ENCODE measurements around the gene LONP2. TPM values are rescaled to one million over a fixed set of nuclear protein-coding genes. Genes with fewer than 3 reads are reported as not detected.

The LONP2 gene
- total RNA-seq, 1 donor from 2014 or later: 67.8 TPM

DNA sequence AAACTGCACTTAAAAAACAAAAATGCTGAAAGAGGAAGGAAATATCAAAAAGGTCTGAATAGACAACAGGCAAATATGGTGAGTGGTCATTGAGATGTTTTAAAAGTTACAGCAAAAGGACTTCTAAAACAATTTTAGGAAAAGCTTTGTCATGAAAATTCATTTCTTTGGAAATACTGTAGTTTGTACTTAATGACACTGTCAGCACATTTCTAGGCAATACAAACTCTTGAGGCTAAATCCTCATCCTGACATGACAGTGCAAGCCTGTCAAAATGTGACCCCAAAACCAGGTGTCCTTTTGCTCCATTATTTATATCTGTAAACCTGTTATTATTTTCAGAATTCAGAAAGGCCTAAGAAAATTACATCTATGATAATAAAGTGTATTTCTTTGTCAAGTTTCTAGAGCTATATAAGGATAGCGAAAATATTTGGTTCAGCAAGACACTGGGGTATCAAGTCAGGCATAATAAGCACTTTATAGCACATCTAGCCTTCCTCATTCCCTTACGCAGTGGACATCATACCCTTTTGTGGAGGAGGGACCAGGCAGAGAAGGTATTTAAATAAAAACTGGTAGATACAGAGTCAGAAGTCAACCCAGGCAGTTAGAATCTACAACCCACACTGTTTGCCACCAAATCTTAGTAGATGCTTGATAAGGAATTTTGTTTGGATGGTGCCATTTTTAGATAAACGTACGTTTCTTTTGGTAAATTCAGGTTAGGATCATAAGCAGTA lies 112.7 kb downstream of the LONP2 start:
- Histone ChIP-seq H3K4me3 (no peak overlapping the region), H3K9me3 (replicated peaks) (no peaks in the 10 kb centered on the region), H3K4me1 (peaks cover 26% of the 10 kb centered on the region), H3K27me3 (ENCODE audit: low read depth) (no peaks in the 10 kb centered on the region), H3K27ac (replicated peaks) (no peak overlapping the region), H3K36me3 (peaks cover 14% of the 10 kb centered on the region)
- no peak for DNase-seq
- TF ChIP-seq, protein P1, sequence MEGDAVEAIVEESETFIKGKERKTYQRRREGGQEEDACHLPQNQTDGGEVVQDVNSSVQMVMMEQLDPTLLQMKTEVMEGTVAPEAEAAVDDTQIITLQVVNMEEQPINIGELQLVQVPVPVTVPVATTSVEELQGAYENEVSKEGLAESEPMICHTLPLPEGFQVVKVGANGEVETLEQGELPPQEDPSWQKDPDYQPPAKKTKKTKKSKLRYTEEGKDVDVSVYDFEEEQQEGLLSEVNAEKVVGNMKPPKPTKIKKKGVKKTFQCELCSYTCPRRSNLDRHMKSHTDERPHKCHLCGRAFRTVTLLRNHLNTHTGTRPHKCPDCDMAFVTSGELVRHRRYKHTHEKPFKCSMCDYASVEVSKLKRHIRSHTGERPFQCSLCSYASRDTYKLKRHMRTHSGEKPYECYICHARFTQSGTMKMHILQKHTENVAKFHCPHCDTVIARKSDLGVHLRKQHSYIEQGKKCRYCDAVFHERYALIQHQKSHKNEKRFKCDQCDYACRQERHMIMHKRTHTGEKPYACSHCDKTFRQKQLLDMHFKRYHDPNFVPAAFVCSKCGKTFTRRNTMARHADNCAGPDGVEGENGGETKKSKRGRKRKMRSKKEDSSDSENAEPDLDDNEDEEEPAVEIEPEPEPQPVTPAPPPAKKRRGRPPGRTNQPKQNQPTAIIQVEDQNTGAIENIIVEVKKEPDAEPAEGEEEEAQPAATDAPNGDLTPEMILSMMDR (IDR thresholded peaks at IDR 0.05; ENCODE audit: borderline replicate concordance): no peak
- intact Hi-C loops (cut with micrococcal nuclease): loop anchor here (10.0 kb wide), 2 partner anchors 198 to 268 kb away; no protein-coding TSS in a partner anchor

DNA sequence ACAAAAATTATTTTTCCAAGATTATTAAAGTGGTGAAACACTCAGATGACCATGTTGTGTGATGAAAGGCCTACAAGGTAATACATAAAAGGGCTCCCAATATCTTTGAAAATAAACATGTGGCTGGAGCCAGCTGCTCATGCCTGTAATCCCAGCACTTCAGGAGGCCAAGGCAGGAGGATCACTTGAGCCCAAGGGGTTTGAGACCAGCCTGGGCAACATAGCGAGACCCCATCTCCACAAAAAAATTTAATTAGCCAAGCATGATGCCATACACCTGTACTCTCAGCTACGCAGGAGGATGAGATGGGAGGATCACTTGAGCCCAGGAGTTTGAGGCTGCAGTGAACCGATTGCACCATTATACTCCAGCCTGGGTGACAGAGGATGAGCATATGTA lies 114.3 kb downstream of the LONP2 start:
- TF ChIP-seq, protein P1 (IDR thresholded peaks at IDR 0.05; ENCODE audit: borderline replicate concordance): no peak
- intact Hi-C loops (cut with micrococcal nuclease): loop anchor here (10.0 kb wide), 2 partner anchors 196 to 266 kb away; no protein-coding TSS in a partner anchor

GRCh38 chr16:48359983-48360382 lies 115.9 kb downstream of the LONP2 start:
- TF ChIP-seq, protein P1 (IDR thresholded peaks at IDR 0.05; ENCODE audit: borderline replicate concordance): no peak
- Histone ChIP-seq H3K27me3 (ENCODE audit: low read depth) (no peaks in the 10 kb centered on the region), H3K9me3 (replicated peaks) (no peaks in the 10 kb centered on the region), H3K27ac (replicated peaks) (no peak overlapping the region), H3K36me3 (peaks cover 10% of the 10 kb centered on the region), H3K4me3 (no peak overlapping the region), H3K4me1 (peaks cover 50% of the 10 kb centered on the region)
- intact Hi-C loops (cut with micrococcal nuclease): loop anchor here (10.0 kb wide), 2 partner anchors 195 to 265 kb away; no protein-coding TSS in a partner anchor
- no peak for DNase-seq

More for the DNA sequence above, 114.3 kb downstream of the LONP2 start:
- H3K27ac ChIP-seq (replicated peaks): no peak overlapping the region
- H3K4me1 ChIP-seq: peaks cover 39% of the 10 kb centered on the region
- no peak for DNase-seq
- no peaks in the 10 kb centered on the region for H3K9me3 ChIP-seq (replicated peaks)
- no peak overlapping the region for H3K4me3 ChIP-seq
- H3K36me3 ChIP-seq: peaks cover 10% of the 10 kb centered on the region
- H3K27me3 ChIP-seq (ENCODE audit: low read depth): no peaks in the 10 kb centered on the region

GRCh38 chr16:48361012-48361411 lies 116.9 kb downstream of the LONP2 start:
- DNase-seq: no peak
- TF ChIP-seq, protein P1 (IDR thresholded peaks at IDR 0.05; ENCODE audit: borderline replicate concordance): no peak
- peaks cover 10% of the 10 kb centered on the region for H3K36me3 ChIP-seq
- intact Hi-C loops (cut with micrococcal nuclease): no loop called here
- H3K4me3 ChIP-seq: no peak overlapping the region
- no peak overlapping the region for H3K27ac ChIP-seq (replicated peaks)
- H3K4me1 ChIP-seq: peaks cover 57% of the 10 kb centered on the region
- H3K27me3 ChIP-seq (ENCODE audit: low read depth): no peaks in the 10 kb centered on the region
- no peaks in the 10 kb centered on the region for H3K9me3 ChIP-seq (replicated peaks)

- no peaks in the 10 kb centered on the region for H3K27me3 ChIP-seq (ENCODE audit: low read depth)
- H3K27ac ChIP-seq (replicated peaks): no peak overlapping the region
- intact Hi-C loops (cut with micrococcal nuclease): no loop called here
- no peak overlapping the region for H3K4me3 ChIP-seq
- no peak for DNase-seq
- H3K36me3 ChIP-seq: peaks cover 10% of the 10 kb centered on the region
- TF ChIP-seq, protein P1 (IDR thresholded peaks at IDR 0.05; ENCODE audit: borderline replicate concordance): no peak
- no peaks in the 10 kb centered on the region for H3K9me3 ChIP-seq (replicated peaks)
- H3K4me1 ChIP-seq: peaks cover 57% of the 10 kb centered on the region
These were observed 117.5 kb downstream of the LONP2 start for GRCh38 chr16:48361540-48362144.
